IMR-90 (cell line): ENCODE measurements around the gene MT1H. TPM values are rescaled to one million over a fixed set of nuclear protein-coding genes. Genes with fewer than 3 reads are reported as not detected.

Source experiments
- ATAC-seq: fragments of 200-7000 bp; cut with Tn5 transposase; 2 replicates; pipeline ENCODE4 v1.9.1; 2020; ENCODE audit warnings: low read depth, mild to moderate bottlenecking, moderate library complexity
- BruUV-seq: library from RNA; stranded (reverse); fragments of 400-500 nt; replicated peaks from 2 replicates; lab custom pipeline; 2021; lab: Mats Ljungman, UMichigan
- CTCF ChIA-PET: fragments of 300-600 bp; formaldehyde crosslinking; extraction: SDS; loops from one replicate; lab custom pipeline; 2021; ENCODE audit warnings: antibody characterized with exemption; lab: Yijun Ruan, JAX
- POLR2A ChIA-PET: fragments of 300-600 bp; sonication (Branson Sonifier 250); formaldehyde crosslinking; loops from one replicate; lab custom pipeline; 2022; ENCODE audit warnings: antibody characterized with exemption; ENCODE audit not compliant: unreplicated experiment; lab: Charles Lee
- DNase-seq: peaks from one replicate; pipeline ENCODE4 v3.0.0; 2013
- H2AFZ ChIP-seq: replicated peaks from 2 replicates; pipeline ENCODE3; 2013; ENCODE audit warnings: low read length, mild to moderate bottlenecking; ENCODE audit not compliant: poor library complexity
- H2AK5ac ChIP-seq: 2 replicates; pipeline ENCODE4 v1.6.1; 2013; ENCODE audit warnings: low read depth, low read length, inconsistent platforms
- H2AK9ac ChIP-seq: replicated peaks from 2 replicates; pipeline ENCODE3; 2013; ENCODE audit warnings: mild to moderate bottlenecking, low read depth, low read length, moderate library complexity; ENCODE audit not compliant: poor library complexity
- H2BK120ac ChIP-seq: 2 replicates; pipeline ENCODE4 v1.6.1; 2013; ENCODE audit warnings: low read depth, low read length, inconsistent platforms
- H2BK15ac ChIP-seq: 3 replicates; pipeline ENCODE4 v1.6.1; 2013; ENCODE audit warnings: low read depth, low read length, inconsistent platforms
- H2BK20ac ChIP-seq: 2 replicates; pipeline ENCODE4 v1.6.1; 2013; ENCODE audit warnings: low read depth, mild to moderate bottlenecking, inconsistent platforms, low read length, moderate library complexity
- H2BK5ac ChIP-seq: 2 replicates; pipeline ENCODE4 v1.6.1; 2013; ENCODE audit warnings: mild to moderate bottlenecking, low read depth, low read length, inconsistent platforms; ENCODE audit not compliant: poor library complexity, severe bottlenecking
- H3K14ac ChIP-seq: replicated peaks from 2 replicates; pipeline ENCODE4 v1.6.1; 2013; ENCODE audit warnings: low read depth, low read length, inconsistent platforms
- H3K18ac ChIP-seq: 2 replicates; pipeline ENCODE4 v1.6.1; 2013; ENCODE audit warnings: low read depth, low read length, control low read depth
- H3K23ac ChIP-seq: 2 replicates; pipeline ENCODE4 v1.6.1; 2013; ENCODE audit warnings: low read depth, low read length, inconsistent platforms
- H3K27ac ChIP-seq: 2 replicates; pipeline ENCODE4 v1.5.1; 2013; ENCODE audit warnings: mild to moderate bottlenecking, control low read depth, low read length; ENCODE audit not compliant: insufficient read depth
- H3K27me3 ChIP-seq: 2 replicates; pipeline ENCODE4 v1.6.1; 2013; ENCODE audit warnings: low read length; ENCODE audit not compliant: control insufficient read depth, insufficient read depth
- H3K36me3 ChIP-seq: 2 replicates; pipeline ENCODE4 v1.6.1; 2013; ENCODE audit warnings: low read length, mixed read lengths; ENCODE audit not compliant: control insufficient read depth, insufficient read depth
- H3K4ac ChIP-seq: 2 replicates; pipeline ENCODE4 v1.6.1; 2013; ENCODE audit warnings: low read depth, low read length, inconsistent platforms
- H3K4me1 ChIP-seq: 2 replicates; pipeline ENCODE4 v1.6.1; 2013; ENCODE audit warnings: low read length, mixed read lengths; ENCODE audit not compliant: control insufficient read depth, insufficient read depth
- H3K4me2 ChIP-seq: 2 replicates; pipeline ENCODE4 v1.6.1; 2013; ENCODE audit warnings: low read depth, mild to moderate bottlenecking, control low read depth, low read length, moderate library complexity
- H3K4me3 ChIP-seq: 2 replicates; pipeline ENCODE4 v1.5.1; 2013; ENCODE audit warnings: low read depth, mild to moderate bottlenecking, control low read depth, low read length, moderate library complexity; ENCODE audit not compliant: insufficient read depth
- H3K56ac ChIP-seq: 2 replicates; pipeline ENCODE4 v1.6.1; 2013; ENCODE audit warnings: low read length, inconsistent platforms; ENCODE audit not compliant: insufficient read depth; ENCODE audit errors: extremely low read depth
- H3K79me1 ChIP-seq, 2 experiments: 2 replicates each; pipeline ENCODE4 v1.6.1; 2013; ENCODE audit warnings: low read length in 2 of 2, inconsistent platforms in 1 of 2, low read depth in 1 of 2
- H3K9ac ChIP-seq: 2 replicates; pipeline ENCODE4 v1.6.1; 2013; ENCODE audit warnings: low read depth, low read length, control low read depth
- H3K9me1 ChIP-seq: 2 replicates; pipeline ENCODE4 v1.6.1; 2013; ENCODE audit warnings: low read length, inconsistent platforms; ENCODE audit not compliant: insufficient read depth
- H3K9me3 ChIP-seq: 2 replicates; pipeline ENCODE4 v1.6.1; 2013; ENCODE audit warnings: low read length; ENCODE audit not compliant: control insufficient read depth, insufficient read depth
- H4K20me1 ChIP-seq: 2 replicates; pipeline ENCODE4 v1.6.1; 2013; ENCODE audit warnings: low read length, inconsistent platforms; ENCODE audit not compliant: insufficient read depth
- H4K5ac ChIP-seq: 2 replicates; pipeline ENCODE4 v1.6.1; 2013; ENCODE audit warnings: mild to moderate bottlenecking, low read depth, low read length, control low read depth
- H4K8ac ChIP-seq, 2 experiments: 2 replicates each; pipeline ENCODE4 v1.6.1; 2013; ENCODE audit warnings: low read depth in 2 of 2, low read length in 2 of 2, control low read depth in 1 of 2, inconsistent platforms in 1 of 2
- H4K91ac ChIP-seq: 2 replicates; pipeline ENCODE4 v1.6.1; 2013; ENCODE audit warnings: low read depth, low read length, inconsistent platforms; ENCODE audit not compliant: insufficient read depth
- BHLHE40 ChIP-seq: fragments of 150-350 bp; IDR thresholded peaks from 2 replicates; pipeline ENCODE4 v1.6.1; 2016; ENCODE audit warnings: mild to moderate bottlenecking, low read depth, low read length
- CEBPB ChIP-seq: IDR thresholded peaks from 2 replicates; pipeline ENCODE4 v1.6.1; 2012; ENCODE audit warnings: low read depth, low read length, improper control_type of control experiment
- MAFK ChIP-seq: IDR thresholded peaks from 2 replicates; pipeline ENCODE4 v1.6.1; 2012; ENCODE audit warnings: low read depth, low read length, improper control_type of control experiment
- MXI1 ChIP-seq: IDR thresholded peaks from 2 replicates; pipeline ENCODE4 v1.6.1; 2012; ENCODE audit warnings: low read depth, mild to moderate bottlenecking, low read length, moderate library complexity, borderline replicate concordance
- RAD21 ChIP-seq: IDR thresholded peaks from 2 replicates; pipeline ENCODE4 v1.6.1; 2012; ENCODE audit warnings: low read length, improper control_type of control experiment
- RFX5 ChIP-seq: IDR thresholded peaks from 2 replicates; pipeline ENCODE4 v1.8.0; 2012; ENCODE audit warnings: low read depth, mild to moderate bottlenecking, low read length, moderate library complexity
- SMC3 ChIP-seq: fragments of 150-350 bp; IDR thresholded peaks from 2 replicates; pipeline ENCODE4 v1.6.1; 2016; ENCODE audit warnings: low read depth, mild to moderate bottlenecking, antibody characterized with exemption, low read length, moderate library complexity
- WGBS, 2 experiments: methylation state at CpG; one replicate each; pipeline versions ENCODE4 v1.1.5 to v1.1.7; 2013; ENCODE audit warnings: missing lambda C conversion rate in 2 of 2; ENCODE audit not compliant: insufficient read length in 1 of 2; ENCODE audit errors: extremely low coverage in 2 of 2; 5-methylcytosine and 5-hydroxymethylcytosine counted together
- dilution Hi-C: fragments of 300-500 bp; cut with HindIII; formaldehyde crosslinking; loops from one replicate; pipeline ENCODE4 v1.14.3; 2018; ENCODE audit warnings: low sequenced_read_pairs; ENCODE audit not compliant: unreplicated experiment
- in situ Hi-C: fragments of 300-500 bp; cut with MboI; formaldehyde crosslinking; loops from 3 replicates; pipeline ENCODE4 v1.14.3; 2019; ENCODE audit warnings: low sequenced_read_pairs, inconsistent platforms, mixed read lengths
- intact Hi-C: fragments of 100-400 bp; cut with micrococcal nuclease; formaldehyde crosslinking; loops from 2 replicates; pipeline ENCODE4 v1.10.0; 2022
- polyA plus RNA-seq, 3 experiments: library from polyadenylated mRNA; depleted of rRNA; stranded (reverse); fragments of >200 nt; gene quantifications; 2 replicates each; pipeline ENCODE4 v1.2.3, GENCODE V29; 2012; ENCODE audit warnings: low replicate concordance in 1 of 3
- total RNA-seq: library from RNA; depleted of rRNA; stranded (reverse); fragments of >200 nt; gene quantifications from 2 replicates; pipeline ENCODE4 v1.2.3, GENCODE V29; 2012
- TF ChIP-seq, protein P1 (sequence below): conservative IDR thresholded peaks from 2 replicates; pipeline ENCODE4 v1.5.1; 2012; ENCODE audit warnings: mild to moderate bottlenecking, low read depth, low read length, improper control_type of control experiment

Gene MT1H
- total and polyA plus RNA-seq, 2 of the 4 experiments (the other 2 are of a cell fraction), result not detected

DNA sequence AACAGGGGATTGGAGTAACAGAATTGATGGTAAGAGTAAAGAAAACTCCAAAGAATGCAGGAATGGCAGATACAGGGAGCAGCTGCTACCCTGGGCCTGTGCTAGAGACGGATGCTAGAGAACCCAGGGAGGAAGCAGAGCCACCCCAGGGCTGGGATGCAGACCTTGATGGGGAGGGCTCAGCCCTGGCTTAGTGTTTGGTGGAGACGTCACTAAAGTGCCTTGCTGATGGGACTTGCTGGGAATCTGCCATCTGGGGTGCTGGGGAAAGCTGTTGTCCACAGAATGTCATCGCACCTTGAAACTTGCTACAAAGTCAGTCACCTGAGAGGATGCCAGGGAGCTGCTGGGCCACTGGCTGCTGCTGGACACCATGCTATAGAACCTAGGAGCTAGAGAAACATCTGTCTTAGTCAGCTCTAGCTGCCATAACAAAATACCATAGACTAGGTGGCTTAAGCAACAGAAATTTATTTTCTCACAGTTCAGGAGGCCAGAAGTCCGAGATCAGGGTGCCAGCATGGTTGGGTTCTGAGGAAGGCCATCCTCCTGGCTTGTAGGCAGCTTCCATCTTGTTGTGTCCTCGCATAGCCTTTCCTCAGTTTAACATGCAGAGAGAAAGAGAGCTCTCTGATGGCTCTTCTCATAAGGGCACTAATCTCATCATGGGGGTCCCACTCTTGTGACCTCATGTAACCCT lies 28.0 kb downstream of the MT1H start (continued):
- no peak for TF ChIP-seq MAFK

GRCh38 chr16:56700195-56700594 lies 30.6 kb downstream of the MT1H start:
- H3K36me3 ChIP-seq, result no peaks in the 10 kb centered on the region
- intact Hi-C loops, result loop anchor here (5.0 kb wide), 2 partner anchors 248 to 758 kb away; partner anchors contain the start of genes NUDT21 and OGFOD1

More at GRCh38 chr16:56700195-56700594, 30.6 kb downstream of the MT1H start:
- Histone ChIP-seq H3K27me3 (peaks cover 2% of the 10 kb centered on the region; the same call in 1 of the 2 replicates), H2AFZ (no peak overlapping the region), H3K56ac (no peak overlapping the region), H2AK9ac (no peak overlapping the region), H2BK120ac (no peak overlapping the region), H2AK5ac (no peak overlapping the region), H3K9me1 (no peaks in the 10 kb centered on the region; the same call in 1 of the 2 replicates), H3K9ac (no peak overlapping the region), H3K23ac (no peak overlapping the region), H3K9me3 (peaks cover 5% of the 10 kb centered on the region), H3K79me1 (no peaks in the 10 kb centered on the region), H3K27ac (no peak overlapping the region), H4K5ac (no peak overlapping the region), H3K4me1 (no peaks in the 10 kb centered on the region), H3K18ac (no peak overlapping the region), H4K20me1 (no peaks in the 10 kb centered on the region), H3K4me3 (no peak overlapping the region), H4K91ac (no peak overlapping the region), H4K8ac (no peak overlapping the region), H2BK20ac (no peak overlapping the region), H2BK15ac (no peak overlapping the region), H3K4me2 (no peak overlapping the region), H3K14ac (no peak overlapping the region), H2BK5ac (peak overlapping the region; percentile 15), H3K4ac (no peak overlapping the region)
- BruUV-seq, result no TSS peak
- ChIA-PET CTCF (interaction anchor here (0.5 to 1.0 kb wide), 2 partner anchors 99 to 1679 kb away, joined by 3 to 6 read pairs; no protein-coding TSS in a partner anchor), POLR2A (no interaction called here)
- dilution Hi-C loops (no loop called here), in situ Hi-C loops (loop anchor here (5.0 to 25.0 kb wide), 2 partner anchors 123 to 763 kb away; no protein-coding TSS in a partner anchor)
- ATAC-seq (no peak), DNase-seq (peak; percentile 16)
- TF ChIP-seq, protein P1, sequence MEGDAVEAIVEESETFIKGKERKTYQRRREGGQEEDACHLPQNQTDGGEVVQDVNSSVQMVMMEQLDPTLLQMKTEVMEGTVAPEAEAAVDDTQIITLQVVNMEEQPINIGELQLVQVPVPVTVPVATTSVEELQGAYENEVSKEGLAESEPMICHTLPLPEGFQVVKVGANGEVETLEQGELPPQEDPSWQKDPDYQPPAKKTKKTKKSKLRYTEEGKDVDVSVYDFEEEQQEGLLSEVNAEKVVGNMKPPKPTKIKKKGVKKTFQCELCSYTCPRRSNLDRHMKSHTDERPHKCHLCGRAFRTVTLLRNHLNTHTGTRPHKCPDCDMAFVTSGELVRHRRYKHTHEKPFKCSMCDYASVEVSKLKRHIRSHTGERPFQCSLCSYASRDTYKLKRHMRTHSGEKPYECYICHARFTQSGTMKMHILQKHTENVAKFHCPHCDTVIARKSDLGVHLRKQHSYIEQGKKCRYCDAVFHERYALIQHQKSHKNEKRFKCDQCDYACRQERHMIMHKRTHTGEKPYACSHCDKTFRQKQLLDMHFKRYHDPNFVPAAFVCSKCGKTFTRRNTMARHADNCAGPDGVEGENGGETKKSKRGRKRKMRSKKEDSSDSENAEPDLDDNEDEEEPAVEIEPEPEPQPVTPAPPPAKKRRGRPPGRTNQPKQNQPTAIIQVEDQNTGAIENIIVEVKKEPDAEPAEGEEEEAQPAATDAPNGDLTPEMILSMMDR, result no peak
- no peak for TF ChIP-seq MXI1
- TF ChIP-seq SMC3, result no peak
- no peak for TF ChIP-seq RAD21
- TF ChIP-seq CEBPB, result peak; percentile 95
- no peak for TF ChIP-seq RFX5
- no peak for TF ChIP-seq BHLHE40
- no CpG with 5 or more reads among the region's 1 CpG for WGBS, 2 experiments
